ENCODE measurements around the gene MCCD1.
A peak's percentile ranks its signal among the peaks of the same experiment; 100 is the strongest.

Gene MCCD1

DNA sequence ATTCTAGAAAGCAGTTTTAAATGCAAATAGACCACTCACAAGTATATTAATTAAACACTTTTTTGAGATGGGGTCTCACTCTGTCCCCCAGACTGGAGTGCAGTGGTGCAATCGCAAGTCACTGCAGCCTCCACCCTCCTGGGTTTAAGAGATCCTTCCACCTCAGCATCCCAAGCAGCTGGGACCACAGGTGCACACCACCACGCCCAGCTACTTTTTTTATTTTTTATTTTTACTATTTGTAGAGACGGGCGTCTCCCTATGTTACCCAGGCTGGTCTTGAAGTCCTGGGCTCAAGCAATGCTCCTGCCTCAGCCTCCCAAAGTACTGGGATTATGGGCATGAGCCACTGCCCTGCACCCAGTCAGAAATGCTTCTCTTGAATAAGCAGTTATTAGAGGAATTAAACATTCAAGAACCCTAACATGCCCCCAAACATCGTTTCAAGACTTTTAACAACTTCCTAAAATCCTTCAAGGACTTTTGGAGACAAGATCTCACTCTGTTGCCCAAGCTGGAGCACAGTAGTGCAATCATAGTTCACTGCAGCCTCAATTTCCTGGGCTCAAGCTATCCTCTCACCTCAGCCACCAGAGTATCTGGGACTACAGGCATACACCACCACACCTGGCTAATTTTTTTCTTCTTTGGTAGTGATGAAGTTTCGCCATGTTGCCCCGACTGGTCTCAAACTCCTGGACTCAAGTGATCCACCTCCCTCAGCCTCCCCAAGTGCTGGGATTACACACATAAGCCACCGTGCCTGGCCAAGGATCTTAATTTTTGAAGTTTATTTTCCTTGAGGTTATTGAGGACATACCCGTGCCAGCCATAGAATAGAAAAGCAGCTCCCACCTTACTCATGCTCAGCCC lies 3.2 kb downstream of the MCCD1 start:
- TF ChIP-seq SPI1 (IDR thresholded peaks at IDR 0.05; ENCODE audit: low read depth, low read length) (no peak), TAF1 (IDR thresholded peaks at IDR 0.05; ENCODE audit: low read depth, low read length) (no peak), POU2F2 (IDR thresholded peaks at IDR 0.05; ENCODE audit: low read depth, low read length) (no peak), PAX5 (IDR thresholded peaks at IDR 0.05; ENCODE audit: insufficient read depth, low read length, severe bottlenecking) (no peak), POLR2A (IDR thresholded peaks at IDR 0.05; ENCODE audit: low read depth, low read length) (no peak), POLR2AphosphoS5 (IDR thresholded peaks at IDR 0.05; ENCODE audit: low read depth, low read length) (no peak; the same call in 1 of the 2 replicates)
- FAIRE-seq (no peak), DNase-seq (ENCODE audit: insufficient read length, low spot score) (no peak)

DNA sequence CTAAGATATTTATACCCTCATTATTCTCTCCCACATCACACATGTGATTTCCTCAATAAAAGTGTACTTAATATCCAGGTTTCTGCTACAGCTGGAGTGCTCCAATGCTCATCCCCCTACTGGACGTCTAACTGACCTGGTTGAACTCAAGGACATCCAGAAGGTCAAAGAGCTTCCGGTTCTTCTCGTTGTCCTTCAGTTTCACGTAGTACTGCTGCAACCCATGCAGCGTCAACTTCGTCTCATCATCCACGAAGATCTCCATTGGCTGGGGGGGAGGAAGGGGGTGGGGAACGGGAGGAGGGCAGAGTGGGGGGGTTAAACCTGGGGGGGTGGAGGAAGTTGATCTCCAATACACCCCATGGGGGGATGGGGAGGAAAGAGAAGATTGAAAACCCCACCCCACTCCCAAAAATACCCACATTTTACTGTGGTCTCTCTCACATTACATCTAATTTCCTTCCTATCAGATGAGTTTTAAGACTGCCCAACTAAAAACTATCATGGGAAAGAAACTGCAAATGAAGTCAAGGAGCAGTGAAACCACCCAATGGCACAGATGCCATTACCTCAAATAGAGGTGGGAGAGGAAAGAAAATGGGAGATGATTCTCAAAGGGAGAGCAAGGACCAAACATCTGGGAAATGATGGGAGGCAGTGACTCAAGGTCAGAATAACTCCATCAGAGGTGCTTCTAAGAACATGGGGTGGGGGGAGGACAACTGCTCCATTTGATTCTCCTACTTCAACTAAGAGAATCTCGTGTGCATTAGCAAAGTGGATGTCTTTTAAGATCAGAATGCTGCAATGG lies 4.1 kb downstream of the MCCD1 start:
- TF ChIP-seq SPI1 (IDR thresholded peaks at IDR 0.05; ENCODE audit: low read depth, low read length), result no peak
- TF ChIP-seq POLR2A (IDR thresholded peaks at IDR 0.05; ENCODE audit: low read depth, low read length), result peak; percentile 26
- TF ChIP-seq POLR2AphosphoS5 (IDR thresholded peaks at IDR 0.05; ENCODE audit: low read depth, low read length), result peak; percentile 9; the same call in 1 of the 2 replicates
- no peak for TF ChIP-seq PAX5 (IDR thresholded peaks at IDR 0.05; ENCODE audit: insufficient read depth, low read length, severe bottlenecking)
- TF ChIP-seq TAF1 (IDR thresholded peaks at IDR 0.05; ENCODE audit: low read depth, low read length), result no peak
- TF ChIP-seq POU2F2 (IDR thresholded peaks at IDR 0.05; ENCODE audit: low read depth, low read length), result no peak
- FAIRE-seq (no peak), DNase-seq (ENCODE audit: insufficient read length, low spot score) (no peak)

DNA sequence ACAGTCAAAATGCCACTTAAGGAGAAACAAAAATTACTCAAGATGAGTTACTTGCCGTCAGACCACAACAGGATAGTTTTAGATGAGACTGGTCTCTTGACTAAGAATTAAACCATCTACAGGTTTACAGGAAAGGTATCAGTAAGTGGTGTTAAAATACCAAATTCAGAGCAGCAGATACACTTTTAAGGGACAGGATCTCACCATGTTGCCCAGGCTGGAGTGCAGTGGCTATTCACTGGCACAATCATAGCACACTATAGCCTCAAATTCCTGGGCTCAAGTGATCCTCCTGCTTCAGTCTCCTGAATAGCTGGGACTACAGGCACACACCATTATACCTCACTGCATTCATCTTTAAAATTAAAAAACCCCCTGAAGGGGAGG lies 4.7 kb downstream of the MCCD1 start:
- no peak for DNase-seq (ENCODE audit: insufficient read length, low spot score)
- no peak for FAIRE-seq
- no peak for TF ChIP-seq POU2F2 (IDR thresholded peaks at IDR 0.05; ENCODE audit: low read depth, low read length)
- TF ChIP-seq POLR2A (IDR thresholded peaks at IDR 0.05; ENCODE audit: low read depth, low read length), result no peak
- TF ChIP-seq POLR2AphosphoS5 (IDR thresholded peaks at IDR 0.05; ENCODE audit: low read depth, low read length), result no peak
- no peak for TF ChIP-seq PAX5 (IDR thresholded peaks at IDR 0.05; ENCODE audit: insufficient read depth, low read length, severe bottlenecking)
- TF ChIP-seq SPI1 (IDR thresholded peaks at IDR 0.05; ENCODE audit: low read depth, low read length), result no peak
- TF ChIP-seq TAF1 (IDR thresholded peaks at IDR 0.05; ENCODE audit: low read depth, low read length), result no peak

DNA sequence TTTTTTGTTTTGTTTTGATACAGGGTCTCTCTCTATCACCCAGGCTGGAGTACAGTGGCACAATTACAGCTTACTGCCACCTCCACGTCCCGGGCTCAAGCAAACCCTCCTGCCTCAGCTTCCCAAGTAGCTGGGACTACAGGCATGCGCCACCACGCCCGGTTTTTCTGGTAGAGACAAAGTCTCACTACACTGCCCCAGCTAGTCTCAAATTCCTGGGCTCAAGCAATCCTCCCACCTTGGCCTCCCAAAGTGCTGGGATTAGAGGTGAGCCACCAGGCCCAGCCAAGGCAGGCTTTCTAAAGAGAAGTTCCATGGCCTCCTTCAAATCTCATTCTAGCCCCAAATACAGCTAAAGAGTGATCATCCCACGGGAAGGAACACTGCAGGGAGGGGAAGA lies 5.2 kb downstream of the MCCD1 start:
- FAIRE-seq, result no peak
- no peak for DNase-seq (ENCODE audit: insufficient read length, low spot score)
- TF ChIP-seq POLR2A (IDR thresholded peaks at IDR 0.05; ENCODE audit: low read depth, low read length), result peak; percentile 29; the same call in 1 of the 2 replicates
- TF ChIP-seq TAF1 (IDR thresholded peaks at IDR 0.05; ENCODE audit: low read depth, low read length), result no peak
- TF ChIP-seq PAX5 (IDR thresholded peaks at IDR 0.05; ENCODE audit: insufficient read depth, low read length, severe bottlenecking), result no peak
- TF ChIP-seq POLR2AphosphoS5 (IDR thresholded peaks at IDR 0.05; ENCODE audit: low read depth, low read length), result 0 out of 2 replicates have a peak, but pooled peaks have one; percentile 38
- no peak for TF ChIP-seq POU2F2 (IDR thresholded peaks at IDR 0.05; ENCODE audit: low read depth, low read length)
- no peak for TF ChIP-seq SPI1 (IDR thresholded peaks at IDR 0.05; ENCODE audit: low read depth, low read length)

DNA sequence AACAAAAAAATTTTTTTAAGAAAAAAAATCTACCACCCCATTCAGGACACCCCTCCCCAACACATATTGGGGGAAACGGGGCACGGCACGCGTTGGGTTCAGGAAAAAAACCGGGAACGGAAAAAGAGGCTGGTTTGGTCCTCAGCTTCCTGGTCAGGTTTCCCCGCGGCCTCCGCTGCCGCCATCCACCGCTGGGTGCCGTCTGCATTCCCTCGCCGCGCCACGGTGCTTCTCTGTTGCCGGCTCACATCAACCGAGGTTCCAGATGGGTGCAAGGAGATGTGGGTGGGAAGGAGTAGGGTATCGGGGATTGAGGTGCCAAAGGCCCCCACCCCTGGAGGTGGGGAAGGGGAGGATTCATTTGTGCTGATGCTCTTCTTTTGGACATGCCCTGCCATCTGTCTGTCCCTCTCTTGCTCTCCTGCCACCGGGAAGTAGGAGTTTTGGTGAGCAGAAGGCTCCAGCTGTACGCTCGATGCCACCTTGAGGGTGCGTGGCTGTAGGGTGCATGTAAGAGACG lies 5.8 kb downstream of the MCCD1 start:
- DNase-seq (ENCODE audit: insufficient read length, low spot score) (no peak), FAIRE-seq (no peak)
- no peak for TF ChIP-seq TAF1 (IDR thresholded peaks at IDR 0.05; ENCODE audit: low read depth, low read length)
- no peak for TF ChIP-seq POLR2A (IDR thresholded peaks at IDR 0.05; ENCODE audit: low read depth, low read length)
- no peak for TF ChIP-seq PAX5 (IDR thresholded peaks at IDR 0.05; ENCODE audit: insufficient read depth, low read length, severe bottlenecking)
- TF ChIP-seq SPI1 (IDR thresholded peaks at IDR 0.05; ENCODE audit: low read depth, low read length), result no peak
- no peak for TF ChIP-seq POU2F2 (IDR thresholded peaks at IDR 0.05; ENCODE audit: low read depth, low read length)
- no peak for TF ChIP-seq POLR2AphosphoS5 (IDR thresholded peaks at IDR 0.05; ENCODE audit: low read depth, low read length)

DNA sequence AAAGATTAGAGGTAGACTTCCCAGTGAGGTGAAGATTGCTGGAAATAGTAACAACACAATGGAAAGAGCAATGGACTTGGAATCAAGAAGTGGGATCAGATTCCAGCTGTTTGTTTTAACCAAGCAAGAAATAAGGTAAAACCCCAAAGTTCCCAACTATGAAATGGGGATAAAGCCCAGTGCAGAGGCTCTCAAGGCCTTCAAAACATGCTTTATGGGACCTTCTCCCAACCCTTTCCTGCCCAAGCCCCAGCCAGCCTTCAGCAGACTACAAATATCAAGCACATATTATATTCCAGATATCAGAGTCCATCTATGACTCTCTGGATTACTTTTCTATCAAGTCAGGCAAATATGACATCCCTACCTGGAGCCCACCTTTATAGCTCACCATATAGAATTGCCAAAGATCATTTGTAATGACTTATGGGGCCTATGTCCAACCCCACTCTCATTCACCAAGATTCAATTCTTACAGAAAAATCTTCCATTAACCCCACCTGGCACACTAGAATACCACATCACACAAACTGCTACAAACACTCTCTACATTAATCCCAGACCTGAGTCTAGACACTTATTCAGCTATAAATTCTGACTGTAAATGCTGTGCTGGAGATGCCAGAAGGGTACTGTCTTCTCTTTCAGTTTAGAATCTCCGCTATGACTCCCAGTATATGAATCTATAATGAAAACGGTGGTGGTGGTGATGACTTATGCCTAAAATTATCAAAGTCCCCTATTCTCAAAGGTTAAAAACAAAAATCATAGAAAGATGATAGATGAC lies 7.0 kb downstream of the MCCD1 start:
- FAIRE-seq (no peak), DNase-seq (ENCODE audit: insufficient read length, low spot score) (no peak)
- TF ChIP-seq POLR2A (IDR thresholded peaks at IDR 0.05; ENCODE audit: low read depth, low read length) (no peak; the same call in 1 of the 2 replicates), PAX5 (IDR thresholded peaks at IDR 0.05; ENCODE audit: insufficient read depth, low read length, severe bottlenecking) (no peak), POU2F2 (IDR thresholded peaks at IDR 0.05; ENCODE audit: low read depth, low read length) (no peak), SPI1 (IDR thresholded peaks at IDR 0.05; ENCODE audit: low read depth, low read length) (no peak), TAF1 (IDR thresholded peaks at IDR 0.05; ENCODE audit: low read depth, low read length) (no peak), POLR2AphosphoS5 (IDR thresholded peaks at IDR 0.05; ENCODE audit: low read depth, low read length) (no peak)

DNA sequence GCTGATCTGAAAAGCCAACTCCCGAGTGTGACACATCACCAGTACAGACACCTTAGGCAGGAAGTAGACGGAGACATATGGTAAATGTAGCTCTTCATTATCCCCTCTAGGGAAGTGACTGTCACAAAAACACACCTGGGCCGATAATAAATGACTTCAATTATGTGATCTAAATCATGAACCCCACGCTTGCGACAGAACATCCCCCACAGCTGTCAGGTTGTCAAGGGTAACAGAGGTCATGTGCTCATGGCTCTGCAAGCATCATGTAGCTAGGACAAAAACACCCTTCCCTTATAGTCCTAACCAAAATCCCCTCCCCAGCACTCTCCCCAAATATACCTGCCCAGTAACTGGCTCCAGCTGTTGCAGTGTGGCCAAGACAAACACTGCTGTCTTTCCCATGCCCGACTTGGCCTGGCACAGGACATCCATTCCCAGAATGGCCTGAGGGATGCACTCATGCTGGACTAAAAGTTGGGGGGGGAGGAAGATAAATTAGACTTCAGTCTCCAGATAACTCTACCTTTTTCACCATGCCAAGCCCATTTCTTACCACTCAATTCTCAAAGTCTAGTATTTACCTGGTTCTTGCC lies 10.1 kb downstream of the MCCD1 start:
- TF ChIP-seq POLR2A (IDR thresholded peaks at IDR 0.05; ENCODE audit: low read depth, low read length) (no peak), TAF1 (IDR thresholded peaks at IDR 0.05; ENCODE audit: low read depth, low read length) (no peak), POU2F2 (IDR thresholded peaks at IDR 0.05; ENCODE audit: low read depth, low read length) (no peak; the same call in 1 of the 2 replicates), PAX5 (IDR thresholded peaks at IDR 0.05; ENCODE audit: insufficient read depth, low read length, severe bottlenecking) (no peak), SPI1 (IDR thresholded peaks at IDR 0.05; ENCODE audit: low read depth, low read length) (no peak), POLR2AphosphoS5 (IDR thresholded peaks at IDR 0.05; ENCODE audit: low read depth, low read length) (no peak)
- no peak for FAIRE-seq
- DNase-seq (ENCODE audit: insufficient read length, low spot score), result no peak

DNA sequence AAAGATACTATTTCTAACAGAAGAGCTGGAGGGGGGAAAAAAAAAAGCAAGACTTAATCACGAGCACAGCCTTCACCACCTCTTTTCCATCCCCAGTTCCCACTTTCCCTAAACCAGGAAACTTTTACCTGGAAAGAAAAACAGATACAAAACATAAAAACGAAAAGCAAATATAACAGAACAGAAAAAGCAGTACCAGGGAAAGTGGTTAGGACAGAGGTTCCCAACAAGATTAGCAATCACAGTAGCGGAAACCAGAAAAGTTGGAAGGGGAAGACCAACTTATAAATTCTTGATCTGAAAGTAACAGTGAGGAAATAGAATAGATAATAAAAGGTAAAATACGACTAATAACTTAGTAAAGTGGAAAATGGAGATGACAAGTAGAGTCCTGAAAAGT lies 11.9 kb downstream of the MCCD1 start:
- no peak for FAIRE-seq
- TF ChIP-seq TAF1 (IDR thresholded peaks at IDR 0.05; ENCODE audit: low read depth, low read length) (no peak), SPI1 (IDR thresholded peaks at IDR 0.05; ENCODE audit: low read depth, low read length) (no peak), PAX5 (IDR thresholded peaks at IDR 0.05; ENCODE audit: insufficient read depth, low read length, severe bottlenecking) (no peak), POLR2AphosphoS5 (IDR thresholded peaks at IDR 0.05; ENCODE audit: low read depth, low read length) (no peak), POU2F2 (IDR thresholded peaks at IDR 0.05; ENCODE audit: low read depth, low read length) (no peak), POLR2A (IDR thresholded peaks at IDR 0.05; ENCODE audit: low read depth, low read length) (no peak)
- DNase-seq (ENCODE audit: insufficient read length, low spot score), result no peak
